ENCODE results near the gene KCNT2.

KCNT2 gene

GRCh38 chr1:196381544-196381943 is 226.7 kb downstream of the KCNT2 start:
- no peaks in the 10 kb centered on the region for H4K20me1 ChIP-seq (ENCODE audit: insufficient read depth)
- no peak overlapping the region for H3K4me3 ChIP-seq (IDR thresholded peaks at IDR 0.05; ENCODE audit: insufficient read depth, low read depth, low read length)
- H3K4me2 ChIP-seq, result no peak overlapping the region
- H3K79me2 ChIP-seq (ENCODE audit: insufficient read depth, low read depth), result no peaks in the 10 kb centered on the region
- H3K27ac ChIP-seq, result no peak overlapping the region
- H3K36me3 ChIP-seq (ENCODE audit: insufficient read depth), result no peaks in the 10 kb centered on the region
- no peak overlapping the region for H2AFZ ChIP-seq (ENCODE audit: low read depth)
- H3K4me1 ChIP-seq (ENCODE audit: low read depth, poor library complexity, severe bottlenecking), result no peaks in the 10 kb centered on the region
- H3K9ac ChIP-seq, result no peak overlapping the region
- no peak for TF ChIP-seq CTCF (conservative IDR thresholded peaks at IDR 0.05; ENCODE audit: low read depth, low read length)
- no peaks in the 10 kb centered on the region for H3K27me3 ChIP-seq (ENCODE audit: insufficient read depth, low read depth)

GRCh38 chr1:196380316-196380715 is 227.9 kb downstream of the KCNT2 start:
- no peak for TF ChIP-seq CTCF (conservative IDR thresholded peaks at IDR 0.05; ENCODE audit: low read depth, low read length)
- Histone ChIP-seq H3K4me1 (ENCODE audit: low read depth, poor library complexity, severe bottlenecking) (no peaks in the 10 kb centered on the region), H4K20me1 (ENCODE audit: insufficient read depth) (no peaks in the 10 kb centered on the region), H3K4me3 (IDR thresholded peaks at IDR 0.05; ENCODE audit: insufficient read depth, low read depth, low read length) (no peak overlapping the region), H2AFZ (ENCODE audit: low read depth) (no peak overlapping the region), H3K27ac (no peak overlapping the region), H3K4me2 (no peak overlapping the region), H3K79me2 (ENCODE audit: insufficient read depth, low read depth) (no peaks in the 10 kb centered on the region), H3K36me3 (ENCODE audit: insufficient read depth) (no peaks in the 10 kb centered on the region), H3K27me3 (ENCODE audit: insufficient read depth, low read depth) (no peaks in the 10 kb centered on the region), H3K9ac (no peak overlapping the region)

- TF ChIP-seq CTCF (conservative IDR thresholded peaks at IDR 0.05; ENCODE audit: low read depth, low read length), result no peak
- Histone ChIP-seq H4K20me1 (ENCODE audit: insufficient read depth) (no peaks in the 10 kb centered on the region), H3K4me2 (no peak overlapping the region), H3K9ac (no peak overlapping the region), H3K27me3 (ENCODE audit: insufficient read depth, low read depth) (no peaks in the 10 kb centered on the region), H3K36me3 (ENCODE audit: insufficient read depth) (no peaks in the 10 kb centered on the region), H3K4me3 (IDR thresholded peaks at IDR 0.05; ENCODE audit: insufficient read depth, low read depth, low read length) (no peak overlapping the region), H3K79me2 (ENCODE audit: insufficient read depth, low read depth) (no peaks in the 10 kb centered on the region), H3K4me1 (ENCODE audit: low read depth, poor library complexity, severe bottlenecking) (no peaks in the 10 kb centered on the region), H3K27ac (no peak overlapping the region), H2AFZ (ENCODE audit: low read depth) (no peak overlapping the region)
These were observed 230.4 kb downstream of the KCNT2 start for GRCh38 chr1:196377811-196378210.

- Histone ChIP-seq H2AFZ (ENCODE audit: low read depth) (no peak overlapping the region), H3K4me3 (IDR thresholded peaks at IDR 0.05; ENCODE audit: insufficient read depth, low read depth, low read length) (no peak overlapping the region)
- no peak for TF ChIP-seq CTCF (conservative IDR thresholded peaks at IDR 0.05; ENCODE audit: low read depth, low read length)
These were observed 231.5 kb downstream of the KCNT2 start for GRCh38 chr1:196376630-196377328.

More at GRCh38 chr1:196376630-196377328, 231.5 kb downstream of the KCNT2 start:
- no peak overlapping the region for H3K27ac ChIP-seq
- H3K4me1 ChIP-seq (ENCODE audit: low read depth, poor library complexity, severe bottlenecking), result no peaks in the 10 kb centered on the region
- no peaks in the 10 kb centered on the region for H3K79me2 ChIP-seq (ENCODE audit: insufficient read depth, low read depth)
- no peak overlapping the region for H3K4me2 ChIP-seq
- H3K36me3 ChIP-seq (ENCODE audit: insufficient read depth), result no peaks in the 10 kb centered on the region
- no peaks in the 10 kb centered on the region for H3K27me3 ChIP-seq (ENCODE audit: insufficient read depth, low read depth)
- H4K20me1 ChIP-seq (ENCODE audit: insufficient read depth), result no peaks in the 10 kb centered on the region
- no peak overlapping the region for H3K9ac ChIP-seq

Measured in KMS-11 (cell line).